IPS-NIHi7 (cell line): ENCODE data around the gene DMTF1.
A peak's percentile ranks its signal among the peaks of the same experiment; 100 is the strongest.

Experiments
- DNase-seq: peaks from one replicate; pipeline ENCODE4 v3.0.0; 2012; ENCODE audit warnings: mixed read lengths; ENCODE audit errors: extremely low spot score

DMTF1 gene

GRCh38 chr7:87147500-87147899 is 4.8 kb upstream of the DMTF1 start:
- DNase-seq, result no peak

- peak; percentile 13 for DNase-seq
Measured at GRCh38 chr7:87148332-87148955, 3.8 kb upstream of the DMTF1 start.

- no peak for DNase-seq
Measured at GRCh38 chr7:87151002-87151728, 1.1 kb upstream of the DMTF1 start.

GRCh38 chr7:87151729-87152111 is 533 bp upstream of the DMTF1 start:
- no peak for DNase-seq

GRCh38 chr7:87152897-87153641 is 816 bp downstream of the DMTF1 start:
- peak; percentile 9 for DNase-seq

- no peak for DNase-seq
Measured at GRCh38 chr7:87154166-87154565, 1.9 kb downstream of the DMTF1 start.

GRCh38 chr7:87154569-87154968 is 2.3 kb downstream of the DMTF1 start:
- DNase-seq, result no peak

GRCh38 chr7:87155788-87156187 is 3.5 kb downstream of the DMTF1 start:
- no peak for DNase-seq

- DNase-seq, result no peak
Measured at GRCh38 chr7:87156709-87157108, 4.5 kb downstream of the DMTF1 start.

GRCh38 chr7:87159538-87159937 is 7.3 kb downstream of the DMTF1 start:
- DNase-seq, result no peak

GRCh38 chr7:87164433-87164832 is 12.2 kb downstream of the DMTF1 start:
- no peak for DNase-seq

DNA sequence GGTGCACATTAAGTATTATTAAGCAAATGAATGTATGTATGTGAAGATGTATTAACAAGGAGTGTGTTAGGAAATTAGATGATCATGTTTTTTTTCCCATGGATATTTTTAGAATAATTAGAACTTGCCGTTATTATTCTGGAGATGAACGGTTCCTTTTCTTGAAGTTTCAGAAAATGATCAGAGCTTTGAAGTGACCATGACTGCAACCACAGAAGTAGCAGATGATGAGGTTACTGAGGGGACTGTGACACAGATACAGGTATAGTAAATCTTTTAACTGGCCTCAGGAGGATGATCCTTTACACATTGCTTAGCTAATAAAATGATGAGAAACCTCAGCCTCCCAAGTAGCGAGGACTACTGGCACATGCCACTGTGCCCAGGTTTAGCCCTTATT is 18.6 kb downstream of the DMTF1 start:
- DNase-seq, result no peak

- no peak for DNase-seq
Measured at GRCh38 chr7:87171282-87171934, 19.2 kb downstream of the DMTF1 start.

DNA sequence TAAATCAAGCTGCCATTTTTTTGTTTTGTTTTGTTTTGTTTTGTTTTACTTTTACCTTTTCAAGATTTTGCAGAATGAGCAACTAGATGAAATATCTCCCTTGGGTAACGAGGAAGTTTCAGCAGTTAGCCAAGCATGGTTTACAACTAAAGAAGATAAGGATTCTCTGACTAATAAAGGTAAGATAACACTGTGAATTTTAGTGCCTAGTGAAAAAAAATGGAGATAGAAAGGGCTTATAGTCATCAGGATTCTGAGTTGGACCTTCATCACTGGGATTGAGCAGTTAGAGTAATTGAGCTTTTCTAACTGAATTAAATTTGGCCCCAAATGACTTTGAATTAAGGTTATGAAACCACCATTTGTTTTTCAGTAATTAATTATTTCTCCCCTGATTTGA is 21.2 kb downstream of the DMTF1 start:
- DNase-seq, result no peak

GRCh38 chr7:87178320-87178719 is 26.1 kb downstream of the DMTF1 start:
- no peak for DNase-seq

DNA sequence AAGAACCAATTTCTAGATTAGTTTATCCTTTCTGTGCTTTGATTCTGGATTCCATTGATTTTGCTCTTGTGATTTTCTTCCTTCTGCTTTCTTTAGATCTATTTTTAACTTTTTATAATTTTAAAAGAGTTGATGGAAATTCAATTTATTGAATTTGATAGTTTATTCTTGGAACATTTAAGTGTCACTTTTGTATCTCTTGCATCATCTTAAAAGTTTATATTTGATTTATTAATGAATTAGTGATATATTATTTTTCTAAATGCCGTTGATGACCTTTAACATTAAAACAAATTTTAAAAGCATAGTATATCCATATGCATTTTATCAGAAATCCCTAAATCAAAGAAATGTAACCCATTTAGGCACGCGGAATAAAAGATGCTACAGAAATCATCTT is 26.9 kb downstream of the DMTF1 start:
- DNase-seq, result no peak

DNA sequence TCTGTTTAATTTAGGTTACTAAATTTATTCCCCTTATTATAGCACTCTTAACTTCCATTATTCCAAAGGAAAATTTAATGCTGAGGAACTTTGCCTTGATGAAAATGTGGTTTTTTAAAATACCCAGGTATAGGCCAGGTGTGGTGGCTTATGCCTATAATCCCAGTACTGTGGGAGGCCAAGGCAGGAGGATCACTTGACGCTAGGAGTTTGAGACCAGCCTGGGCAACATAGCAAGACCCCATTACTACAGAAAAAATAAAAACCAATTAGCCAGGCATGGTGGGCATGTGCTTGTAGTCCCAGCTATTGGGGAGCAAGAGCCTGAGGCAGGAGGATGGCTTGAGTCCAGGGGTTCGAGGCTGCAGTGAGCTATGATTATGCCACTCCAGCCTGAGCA is 34.9 kb downstream of the DMTF1 start:
- DNase-seq, result no peak

GRCh38 chr7:87188930-87189329 is 36.7 kb downstream of the DMTF1 start:
- no peak for DNase-seq

DNA sequence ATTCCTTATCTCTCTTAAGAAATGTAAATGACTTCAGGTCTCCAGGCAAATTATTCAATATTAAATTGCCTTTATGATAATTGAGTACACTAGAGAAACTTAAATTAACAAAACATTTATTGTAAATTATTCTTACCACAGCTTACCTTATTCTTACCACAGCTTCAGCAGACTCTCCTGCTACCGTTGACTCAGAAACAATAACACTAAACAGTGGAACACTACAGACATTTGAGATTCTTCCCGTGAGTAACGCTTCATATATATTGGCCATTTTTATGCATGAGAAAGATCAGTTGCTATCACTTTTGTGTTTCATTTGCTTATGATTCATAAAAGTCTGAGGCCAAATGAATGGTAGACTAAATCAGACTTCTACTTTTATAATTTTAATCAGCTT is 38.5 kb downstream of the DMTF1 start:
- no peak for DNase-seq

GRCh38 chr7:87192784-87193487 is 40.7 kb downstream of the DMTF1 start:
- DNase-seq, result no peak

GRCh38 chr7:87193912-87194311 is 41.7 kb downstream of the DMTF1 start:
- no peak for DNase-seq

DNA sequence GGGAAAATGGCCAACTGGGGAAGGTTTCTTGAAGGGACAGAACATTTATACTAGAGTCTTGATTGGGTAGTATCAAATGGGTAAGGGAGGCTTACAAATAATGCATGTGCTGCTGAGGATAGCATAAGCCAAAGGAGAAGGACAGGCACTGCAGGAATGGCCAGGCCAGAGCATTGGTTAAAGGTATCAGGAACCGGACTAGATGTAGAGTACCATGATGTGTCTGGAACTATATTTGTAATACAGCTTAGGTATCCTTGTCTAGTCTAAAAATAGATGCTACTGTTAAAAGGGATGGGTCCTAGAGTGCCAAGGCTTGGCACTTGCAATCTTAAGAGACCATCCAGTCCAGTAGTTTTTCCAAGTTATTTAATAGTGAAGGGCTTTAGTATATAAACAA is 47.0 kb downstream of the DMTF1 start:
- DNase-seq, result no peak
